HG03175 (cell line): Measurements from ENCODE around the gene MDGA2.

ENCODE experiments used
- ATAC-seq: cut with Tn5 transposase; IDR thresholded peaks from one replicate; pipeline ENCODE4 v1.9.1; 2021; ENCODE audit warnings: mild to moderate bottlenecking, moderate library complexity; ENCODE audit not compliant: unreplicated experiment

Gene MDGA2

DNA sequence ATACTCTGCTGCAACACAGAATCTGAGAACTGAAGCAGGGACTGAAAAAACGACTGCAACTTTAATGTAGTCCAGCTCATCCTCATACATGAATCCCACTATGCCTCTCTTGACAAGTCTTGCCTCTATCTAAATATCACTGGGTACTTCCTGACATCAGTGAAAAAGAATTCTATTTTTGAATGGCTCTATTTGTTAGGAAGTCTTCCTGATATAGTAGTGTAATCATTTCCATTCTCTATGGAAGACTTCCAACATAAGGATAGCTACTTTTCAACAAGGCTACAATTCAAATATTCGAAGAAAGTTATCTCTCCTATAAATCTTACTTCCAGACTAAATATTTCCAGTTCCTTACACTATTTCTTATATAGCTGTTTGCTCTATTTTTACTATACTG lies 167.5 kb downstream of the MDGA2 start:
- ATAC-seq: no peak

DNA sequence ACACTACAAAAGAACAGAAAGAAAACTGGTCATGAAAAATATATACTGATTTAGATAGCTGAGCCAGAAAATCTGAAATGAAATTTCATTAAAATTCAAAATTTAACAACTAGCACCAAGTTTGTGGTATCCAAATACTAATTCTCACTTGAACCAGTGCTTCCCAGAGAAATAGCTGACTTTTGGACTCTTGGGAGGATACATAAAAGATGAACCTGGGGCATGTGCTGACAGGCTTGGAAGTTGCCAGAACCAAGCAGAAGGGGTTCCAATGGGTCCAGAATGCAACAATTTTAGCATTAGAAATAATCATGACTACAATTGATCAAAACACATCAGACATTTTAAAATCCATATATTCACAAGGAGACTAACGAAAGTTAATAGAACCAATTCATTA lies 175.0 kb downstream of the MDGA2 start:
- ATAC-seq: no peak

DNA sequence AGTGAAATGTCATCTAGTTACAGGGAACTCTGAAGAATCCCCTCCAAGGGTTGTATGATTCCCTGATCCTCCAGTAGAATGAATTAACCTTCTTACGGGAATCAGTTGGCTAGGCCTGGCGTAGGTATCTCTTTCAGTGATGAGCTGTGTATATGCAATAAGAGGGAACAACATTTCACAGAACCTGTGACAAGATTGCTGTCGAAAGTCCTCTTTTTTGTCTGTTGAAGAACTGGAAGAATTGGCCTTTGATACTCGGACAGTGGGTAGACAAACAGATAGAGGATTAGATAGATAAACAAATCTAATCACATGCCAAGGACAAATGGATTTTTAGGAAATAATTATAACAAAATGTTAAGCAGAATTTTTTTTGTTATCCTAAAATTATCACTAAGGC lies 184.6 kb downstream of the MDGA2 start:
- ATAC-seq: no peak

DNA sequence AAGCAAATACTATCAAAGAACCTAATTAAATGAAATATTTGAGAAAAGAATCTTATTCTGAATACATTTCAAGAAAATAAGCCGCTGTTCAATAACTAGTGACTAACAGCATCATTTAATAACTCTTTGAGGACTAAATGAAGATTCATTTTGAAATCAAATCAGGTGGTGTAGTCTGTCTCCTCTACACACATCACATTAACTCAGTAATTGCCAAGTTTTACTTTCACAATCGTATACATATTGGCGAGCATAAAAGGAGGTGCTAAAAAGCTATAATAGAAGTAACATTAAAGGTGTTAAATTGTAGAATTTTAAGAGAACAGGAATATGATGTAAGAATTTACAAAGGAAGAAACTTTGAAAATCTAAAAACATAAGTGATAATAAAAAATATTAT lies 185.1 kb downstream of the MDGA2 start:
- no peak for ATAC-seq

DNA sequence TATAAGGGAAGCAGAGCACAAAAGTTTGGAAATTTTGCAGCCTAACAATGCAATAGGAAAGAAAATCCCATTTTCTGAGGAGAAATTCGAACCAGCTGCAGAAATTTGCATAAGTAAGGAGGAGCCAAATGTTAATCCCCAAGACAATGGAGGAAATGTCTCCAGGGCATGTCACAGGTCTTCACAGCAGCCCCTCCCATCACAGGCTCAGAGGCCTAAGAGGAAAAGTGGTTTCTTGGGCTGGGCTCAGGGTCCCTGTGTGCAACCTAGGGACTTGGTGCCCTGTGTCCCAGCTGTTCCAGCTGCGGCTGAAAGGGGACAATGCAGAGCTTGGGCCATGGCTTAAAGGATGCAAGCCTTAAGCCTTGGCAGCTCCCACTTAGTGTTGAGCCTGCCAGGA lies 190.0 kb downstream of the MDGA2 start:
- no peak for ATAC-seq

DNA sequence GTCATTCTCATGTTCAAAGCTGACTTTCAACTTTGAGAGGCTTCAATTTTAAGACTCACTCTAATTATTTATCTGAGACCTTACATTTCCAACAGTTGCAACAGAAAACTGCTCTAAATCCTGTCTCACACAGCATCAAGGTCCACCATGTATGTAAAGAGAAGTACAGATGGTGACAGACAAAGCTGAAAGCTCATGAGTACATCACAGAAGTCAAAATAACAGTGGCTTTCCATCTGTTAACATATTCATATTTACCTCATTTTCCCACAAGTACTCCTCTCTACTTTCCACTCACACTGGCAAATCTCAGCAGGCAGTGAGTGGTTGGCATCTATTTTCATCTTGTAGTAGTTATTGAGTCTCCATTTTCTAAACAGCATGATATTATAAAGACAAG lies 192.0 kb downstream of the MDGA2 start:
- ATAC-seq: no peak

DNA sequence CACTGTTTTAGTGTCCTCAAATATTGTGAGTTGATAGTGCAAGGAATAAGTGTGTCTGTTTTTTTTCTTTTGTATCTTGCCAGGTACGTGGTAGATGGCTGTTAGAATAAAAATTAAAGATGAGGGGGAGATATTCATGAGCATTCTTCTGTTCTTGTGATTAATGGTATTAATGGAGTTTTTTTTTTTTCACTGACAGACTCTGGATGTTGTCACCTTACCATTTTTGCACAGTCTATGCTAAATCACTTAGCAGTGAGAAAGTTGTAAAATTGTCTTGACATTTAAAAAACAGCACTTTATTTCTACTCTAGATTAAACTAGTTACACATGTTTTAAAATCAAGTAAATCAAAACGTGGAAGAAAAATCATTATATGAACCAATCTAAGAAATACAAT lies 204.3 kb downstream of the MDGA2 start:
- no peak for ATAC-seq

DNA sequence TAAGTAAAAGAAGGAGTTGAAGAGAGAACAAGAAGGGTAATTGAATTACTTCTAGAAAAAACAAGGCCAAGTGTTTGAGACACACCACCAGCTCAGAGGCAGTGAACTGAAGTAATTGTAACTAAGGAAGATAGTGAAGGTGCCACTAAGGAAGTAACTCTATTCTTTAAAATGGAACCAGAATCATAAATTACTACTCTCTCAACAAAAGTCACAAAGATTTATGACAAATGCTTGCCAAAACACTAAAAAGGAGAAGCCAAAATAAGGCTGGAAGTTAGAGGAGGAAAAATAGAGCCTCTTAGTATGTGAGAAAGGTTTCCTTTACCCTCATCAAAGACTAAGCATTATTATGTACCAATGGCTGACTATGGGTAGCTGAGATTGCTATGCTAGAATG lies 208.5 kb downstream of the MDGA2 start:
- no peak for ATAC-seq

DNA sequence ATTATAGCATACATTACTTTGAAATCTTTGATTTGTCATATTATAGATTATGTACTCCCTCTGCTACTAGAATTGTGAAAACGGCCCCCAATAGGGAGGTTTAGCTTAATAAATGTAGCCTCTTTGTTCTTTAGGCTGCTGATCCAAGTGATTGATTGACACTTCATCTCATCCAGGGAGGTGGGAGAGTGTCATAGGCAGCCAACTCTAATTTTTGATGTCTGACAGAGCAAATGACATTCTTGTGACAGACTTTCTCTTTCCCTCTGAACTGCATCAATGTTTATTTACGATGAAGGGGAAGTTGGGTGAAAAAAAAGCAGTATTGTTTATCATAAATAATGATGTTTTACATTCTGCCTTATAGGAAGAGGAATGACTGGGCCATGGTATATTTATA lies 221.4 kb downstream of the MDGA2 start:
- ATAC-seq: no peak

DNA sequence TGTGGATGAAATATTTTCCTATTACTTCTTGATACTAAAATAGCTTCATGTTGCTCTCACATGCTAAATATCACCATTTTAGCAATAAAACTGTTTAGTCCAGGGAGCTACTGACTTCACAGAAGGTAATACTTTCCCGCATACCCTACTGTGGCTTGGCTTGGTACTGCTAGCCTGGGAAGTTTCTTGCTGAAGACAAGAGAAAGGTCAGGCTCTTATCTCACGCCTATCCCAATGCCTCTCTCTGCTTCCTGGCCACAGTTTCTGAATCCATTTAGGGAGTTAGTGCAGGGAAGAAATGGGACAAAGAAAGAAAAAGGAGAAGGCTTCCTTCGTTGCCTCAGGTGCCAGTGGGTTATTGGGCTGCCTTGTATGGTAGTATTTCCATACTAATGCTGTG lies 228.3 kb downstream of the MDGA2 start:
- ATAC-seq: no peak

DNA sequence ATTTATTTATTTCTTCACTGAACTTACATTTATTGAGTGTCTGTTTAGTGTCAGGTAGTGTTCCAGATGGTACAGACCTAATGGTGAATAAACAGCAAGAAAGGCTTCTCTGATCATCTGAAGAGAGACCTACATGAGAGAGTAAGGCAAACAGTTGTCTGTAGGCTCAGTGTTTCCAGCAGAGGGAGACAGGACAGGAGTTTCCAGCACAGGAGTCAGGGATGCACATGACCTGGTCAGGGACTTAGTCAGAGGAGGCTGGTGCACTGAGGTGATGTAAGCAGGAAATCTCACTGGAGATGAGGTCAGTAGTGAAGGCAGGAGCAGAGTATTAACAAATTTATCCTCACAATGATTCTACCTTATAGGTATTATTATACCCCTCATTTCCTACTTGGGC lies 233.2 kb downstream of the MDGA2 start:
- no peak for ATAC-seq

DNA sequence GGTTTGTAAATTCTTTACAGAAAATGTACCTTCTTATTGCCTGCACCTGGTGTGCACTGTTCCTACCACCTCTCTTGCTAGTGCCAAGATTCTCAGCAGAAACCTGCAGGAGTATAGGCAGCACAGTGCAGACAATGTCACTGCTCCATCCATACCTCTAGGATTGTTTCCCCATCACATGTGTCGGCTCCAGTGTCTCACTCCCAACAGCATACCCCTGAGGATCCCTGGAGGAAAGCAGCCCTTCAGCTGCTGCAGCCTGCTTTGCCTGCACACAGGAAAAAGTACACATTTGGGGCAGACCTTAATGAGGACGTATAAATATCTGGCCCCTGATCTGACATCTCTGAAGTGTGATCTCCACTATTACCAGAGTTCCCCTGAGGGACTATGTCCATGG lies 235.5 kb downstream of the MDGA2 start:
- ATAC-seq: no peak

DNA sequence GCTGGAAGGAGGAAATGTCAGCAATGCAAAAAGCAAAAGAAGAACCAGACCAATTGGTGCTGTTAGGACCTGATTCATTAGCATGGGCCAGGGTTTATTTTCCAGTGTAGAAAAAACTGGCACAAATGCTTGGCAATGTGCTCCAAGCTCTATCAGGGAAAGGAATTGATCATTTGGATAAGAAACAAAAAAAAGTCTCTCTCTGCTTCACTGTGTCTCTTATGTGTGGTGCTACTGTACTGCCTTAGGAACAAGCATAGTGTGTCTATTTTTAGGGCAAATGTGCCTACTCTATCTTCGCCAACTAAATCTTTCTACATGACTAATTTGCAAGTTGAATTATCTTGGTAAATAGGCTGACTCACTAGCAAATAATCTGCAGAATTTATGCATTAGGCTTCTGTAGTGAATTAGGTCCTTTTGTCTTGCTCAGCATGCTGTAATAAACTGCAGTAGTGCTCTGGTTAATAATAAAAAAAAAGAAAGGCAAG lies 236.7 kb downstream of the MDGA2 start:
- ATAC-seq: no peak

DNA sequence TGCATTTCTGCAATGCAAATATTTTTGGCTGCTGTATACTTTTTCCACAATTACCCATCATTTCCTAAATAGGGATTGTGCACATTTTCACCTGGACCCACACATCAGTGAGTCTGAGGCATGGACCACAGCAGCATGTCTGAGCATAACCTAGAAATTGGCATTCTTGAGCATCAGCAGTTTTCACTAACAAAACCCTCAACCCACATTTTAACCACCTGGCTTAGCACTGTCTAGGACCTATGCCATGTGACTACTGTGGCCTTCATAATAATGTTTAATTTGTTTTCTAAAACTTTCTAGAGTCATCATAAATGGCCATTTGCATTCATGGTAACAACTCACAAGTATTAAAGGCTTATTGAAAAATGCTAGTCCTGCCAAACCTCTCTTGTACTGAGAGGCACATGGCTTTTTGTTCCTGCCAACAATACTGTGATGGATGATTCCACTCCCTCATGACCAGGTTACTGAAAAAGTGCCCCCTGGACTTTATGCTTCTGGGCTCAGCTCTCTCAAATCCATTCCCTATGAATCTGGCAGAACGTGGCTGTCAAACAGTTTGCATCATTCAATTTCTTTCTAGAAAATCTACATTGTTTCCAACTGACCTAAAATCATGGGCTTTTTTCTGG lies 240.0 kb downstream of the MDGA2 start:
- no peak for ATAC-seq

DNA sequence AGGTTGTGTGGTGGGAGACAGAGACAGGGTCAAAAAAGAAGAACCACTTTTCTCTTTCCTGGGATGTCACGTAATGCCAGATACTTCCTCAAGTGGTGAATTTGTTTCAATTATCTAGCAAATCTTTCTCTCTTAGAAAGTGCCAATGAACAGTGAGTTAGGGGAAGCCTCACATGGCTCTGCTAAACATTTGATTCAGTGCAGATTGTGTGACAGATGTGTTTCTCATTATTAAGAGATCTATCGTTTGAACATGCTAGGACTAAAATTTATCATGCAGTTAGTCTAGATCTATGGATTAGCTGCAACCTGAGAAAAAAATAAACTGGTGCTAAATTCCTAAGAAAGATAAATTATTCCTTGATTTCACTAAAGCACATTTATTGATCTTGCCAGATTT lies 247.8 kb downstream of the MDGA2 start:
- ATAC-seq: no peak

DNA sequence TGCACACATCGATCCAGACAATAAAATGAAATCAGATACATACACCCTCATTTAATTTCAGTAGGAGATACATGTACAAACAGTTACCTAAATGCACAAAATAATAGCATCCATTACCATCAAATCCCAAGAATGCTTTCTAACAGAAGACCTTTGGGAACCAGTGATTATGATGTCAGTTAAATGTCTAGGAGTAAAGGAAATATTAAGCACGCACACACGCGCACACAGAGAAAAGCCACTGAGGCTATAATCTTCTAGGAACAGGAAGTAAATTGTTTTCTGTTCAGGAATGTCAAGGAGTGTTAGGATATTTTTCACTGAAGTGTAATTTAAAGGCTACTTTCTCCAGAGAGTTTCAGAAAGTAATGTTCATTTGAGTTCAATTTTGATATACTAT lies 250.1 kb downstream of the MDGA2 start:
- no peak for ATAC-seq

DNA sequence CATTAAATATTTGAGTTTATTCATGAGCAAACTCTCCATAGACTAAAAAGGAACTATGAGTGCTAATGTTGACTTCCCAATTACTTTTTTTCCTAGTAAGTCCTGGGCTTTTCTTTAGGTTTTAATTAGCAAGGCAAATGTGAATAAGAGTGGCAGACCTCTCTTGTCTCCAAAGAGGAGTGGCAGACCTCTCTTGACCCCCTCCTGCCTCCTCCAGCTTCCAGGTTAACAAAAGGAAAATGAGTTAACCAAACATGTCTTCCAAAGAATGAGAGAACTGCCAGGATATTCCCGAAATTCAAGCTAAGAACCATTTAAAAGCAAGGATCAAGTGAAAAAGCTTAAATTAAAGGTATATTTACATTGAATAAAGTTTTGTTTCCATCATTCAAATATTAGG lies 253.2 kb downstream of the MDGA2 start:
- no peak for ATAC-seq

DNA sequence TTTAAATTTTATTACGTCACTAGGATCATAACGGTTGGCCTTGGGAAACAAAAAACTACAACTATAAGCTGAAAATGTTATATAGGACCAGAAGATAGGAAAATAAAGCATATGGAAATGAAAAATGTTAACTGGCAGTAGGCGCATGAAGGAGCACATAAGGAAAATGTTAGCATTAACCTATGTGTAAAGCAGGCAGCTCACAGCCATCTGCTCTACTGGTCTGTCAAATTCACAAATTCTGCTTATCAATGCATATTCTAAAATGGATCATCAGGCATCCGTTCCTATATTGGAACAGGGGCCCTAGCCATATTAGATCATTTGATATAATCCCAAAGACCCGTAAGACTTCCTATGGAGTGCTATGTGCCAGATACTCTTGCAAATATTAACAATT lies 263.9 kb downstream of the MDGA2 start:
- no peak for ATAC-seq

DNA sequence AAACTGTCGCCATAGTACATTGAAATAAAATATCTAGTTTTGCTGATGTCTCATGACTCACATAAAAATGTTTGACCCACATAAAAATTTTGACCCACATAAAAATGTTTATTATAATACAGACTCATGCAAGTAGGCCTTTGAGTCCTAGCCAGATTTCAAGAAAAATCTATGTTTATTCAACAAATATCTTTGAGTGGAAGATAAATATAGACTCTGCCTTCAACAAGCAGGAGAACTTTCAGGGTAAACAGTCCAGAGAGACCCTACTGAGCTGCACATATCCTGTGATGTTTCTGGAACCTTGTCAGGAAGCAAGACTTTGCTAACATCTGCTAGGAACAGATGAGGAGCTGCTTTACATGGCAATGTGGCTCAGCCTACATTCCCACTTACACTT lies 283.1 kb downstream of the MDGA2 start:
- no peak for ATAC-seq

DNA sequence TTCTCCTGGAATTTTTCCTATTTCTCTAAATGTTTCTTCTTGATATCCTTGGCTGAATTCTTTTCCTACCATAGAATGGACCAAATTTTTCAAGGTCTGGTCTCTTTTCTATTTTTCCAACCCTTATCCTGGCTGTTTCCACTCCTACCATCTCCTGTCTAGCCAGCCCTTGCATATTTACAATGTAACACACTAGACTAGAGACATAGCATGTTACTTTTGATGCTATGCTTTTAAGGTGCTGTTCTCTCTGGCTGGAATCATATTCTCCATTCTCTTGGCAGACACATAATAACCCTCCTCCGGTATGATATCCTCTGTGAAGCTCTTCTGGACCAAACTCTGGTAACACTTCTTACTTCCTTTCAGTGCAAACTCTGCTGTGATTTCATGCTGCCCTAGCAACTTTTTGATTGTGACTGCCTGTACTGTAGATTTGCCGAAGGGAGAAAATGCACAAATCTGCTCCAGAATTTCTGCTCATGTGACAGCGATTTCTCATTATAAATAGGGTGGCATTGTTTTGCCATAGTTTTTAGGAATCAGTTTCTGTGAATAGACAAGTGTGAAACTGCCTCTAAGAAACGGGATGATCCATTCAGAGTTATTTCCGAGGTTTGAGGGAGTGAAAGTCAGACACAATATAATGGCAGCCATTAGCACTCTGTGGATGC lies 284.4 kb downstream of the MDGA2 start:
- no peak for ATAC-seq

DNA sequence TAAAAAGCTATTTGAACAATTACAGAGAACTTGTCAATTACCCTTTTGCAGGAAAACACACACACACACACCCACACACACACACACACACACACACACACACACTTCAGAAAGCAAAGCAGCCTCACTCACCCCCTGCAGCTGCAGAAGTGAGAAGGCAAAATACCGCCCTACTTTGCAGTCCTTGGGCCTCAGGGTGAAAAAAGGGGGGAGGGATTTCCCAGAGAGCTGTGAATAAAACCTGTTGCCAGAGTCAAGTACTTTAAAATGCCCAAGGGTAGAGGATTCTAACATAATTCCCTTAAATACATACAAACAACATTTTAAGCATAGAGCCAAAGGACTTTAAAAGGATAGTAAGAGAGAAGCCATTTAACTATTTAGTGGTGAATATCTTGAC lies 285.9 kb downstream of the MDGA2 start:
- ATAC-seq: no peak

DNA sequence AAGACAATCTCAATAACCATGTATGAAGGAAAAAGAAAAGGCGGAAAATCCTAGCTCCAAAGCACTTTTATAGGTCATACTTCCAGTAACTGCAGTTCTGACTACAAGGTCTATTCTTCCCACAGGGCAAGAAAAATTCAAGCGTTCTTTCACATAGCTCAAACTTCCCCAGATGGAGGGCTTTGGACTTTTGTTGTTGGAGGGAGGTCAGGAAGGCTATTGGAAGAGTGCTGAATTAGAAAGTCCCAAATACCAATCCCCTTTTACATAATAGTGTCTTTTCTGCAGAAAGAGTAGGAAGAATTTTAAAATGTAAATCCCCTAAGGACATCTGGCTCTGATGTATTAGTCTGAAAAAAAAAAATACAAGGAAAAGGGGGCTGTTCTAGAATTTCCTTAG lies 309.4 kb downstream of the MDGA2 start:
- no peak for ATAC-seq

DNA sequence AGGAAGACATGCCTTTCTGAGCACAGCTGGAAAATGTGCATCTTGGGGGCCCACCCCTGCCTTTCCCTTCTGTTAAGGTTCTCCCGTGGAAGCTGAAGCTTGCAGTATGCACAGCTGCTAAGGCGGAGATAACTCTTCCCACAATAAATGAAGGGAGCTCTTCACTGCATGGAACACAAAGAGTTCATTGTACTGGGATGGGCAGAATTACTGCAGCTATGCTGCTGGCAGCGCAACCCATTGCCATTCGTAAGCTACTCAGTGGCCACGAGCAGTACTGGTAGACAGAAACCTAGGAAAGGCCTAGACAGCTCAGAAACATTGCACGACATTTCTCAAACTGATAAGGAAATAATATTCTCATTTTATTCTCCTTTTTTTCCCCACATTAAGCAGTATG lies 310.2 kb downstream of the MDGA2 start:
- ATAC-seq: no peak
